CD14-positive monocyte (primary cell): ENCODE results near the gene CD200R1L. TPM values are rescaled to one million over a fixed set of nuclear protein-coding genes. Genes with fewer than 3 reads are reported as not detected.
A peak's percentile ranks its signal among the peaks of the same experiment; 100 is the strongest.

Experiments
- DNase-seq, 3 donors: peaks; one replicate each; pipeline ENCODE4 v3.0.0-alpha.2; 2011 to 2022
- H2AFZ ChIP-seq: 2 replicates; pipeline ENCODE4 v1.6.0; 2012; ENCODE audit warnings: mild to moderate bottlenecking, low read depth, low read length, inconsistent platforms; ENCODE audit not compliant: insufficient read depth, poor library complexity, severe bottlenecking
- H3K27ac ChIP-seq, 2 donors: 1 replicate in 1 of 2; 2 replicates in 1 of 2; pipeline ENCODE4 v1.5.1; 2012 to 2013; ENCODE audit warnings: low read length in 2 of 2, control low read depth in 1 of 2, inconsistent platforms in 1 of 2, low read depth in 1 of 2, mild to moderate bottlenecking in 1 of 2
- H3K27me3 ChIP-seq, 2 donors: one replicate each; pipeline versions ENCODE4 v1.6.0 to v1.6.1; 2011 to 2013; ENCODE audit warnings: low read length in 2 of 2; ENCODE audit not compliant: control insufficient read depth in 2 of 2, insufficient read depth in 2 of 2
- H3K36me3 ChIP-seq, 2 donors: replicated peaks in 1 of 2; 1 replicate in 1 of 2; 2 replicates in 1 of 2; pipeline versions ENCODE4 v1.5.1 to v1.6.1; 2012 to 2013; ENCODE audit warnings: low read length in 2 of 2, control low read depth in 1 of 2, inconsistent platforms in 1 of 2, mild to moderate bottlenecking in 1 of 2; ENCODE audit not compliant: insufficient read depth in 2 of 2, control insufficient read depth in 1 of 2
- H3K4me1 ChIP-seq, 2 donors: 1 replicate in 1 of 2; 2 replicates in 1 of 2; pipeline versions ENCODE4 v1.5.1 to v1.6.1; 2012 to 2013; ENCODE audit warnings: low read length in 2 of 2, control low read depth in 1 of 2, inconsistent platforms in 1 of 2, mild to moderate bottlenecking in 1 of 2, moderate library complexity in 1 of 2; ENCODE audit not compliant: insufficient read depth in 2 of 2, control insufficient read depth in 1 of 2
- H3K4me2 ChIP-seq: replicated peaks from 2 replicates; pipeline ENCODE3; 2012; ENCODE audit warnings: low read length, moderate library complexity, mild to moderate bottlenecking; ENCODE audit not compliant: poor library complexity, severe bottlenecking; ENCODE audit errors: extremely low read depth
- H3K4me3 ChIP-seq, 3 experiments: fragments of 200-600 bp in 1 of 3; sonication (generic) in 1 of 3; replicated peaks in 1 of 3; 1 replicate in 2 of 3; 2 replicates in 1 of 3; pipeline ENCODE4 v1.5.1; 2011 to 2013; ENCODE audit warnings: low read length in 3 of 3, mild to moderate bottlenecking in 3 of 3, control low read depth in 2 of 3, low read depth in 2 of 3, inconsistent platforms in 1 of 3, moderate library complexity in 1 of 3
- H3K79me2 ChIP-seq: 2 replicates; pipeline ENCODE4 v1.6.0; 2012; ENCODE audit warnings: mild to moderate bottlenecking, control low read depth, inconsistent platforms, low read length, moderate library complexity; ENCODE audit not compliant: insufficient read depth
- H3K9ac ChIP-seq: 2 replicates; pipeline ENCODE4 v1.6.0; 2017; ENCODE audit warnings: low read length, mild to moderate bottlenecking; ENCODE audit not compliant: insufficient read depth, poor library complexity, severe bottlenecking
- H3K9me3 ChIP-seq, 2 donors: replicated peaks in 1 of 2; 1 replicate in 1 of 2; 2 replicates in 1 of 2; pipeline versions ENCODE4 v1.5.1 to v1.6.1; 2012 to 2013; ENCODE audit warnings: low read length in 2 of 2, control low read depth in 1 of 2; ENCODE audit not compliant: control insufficient read depth in 1 of 2, insufficient read depth in 1 of 2
- H4K20me1 ChIP-seq: 2 replicates; pipeline ENCODE4 v1.6.0; 2012; ENCODE audit warnings: mild to moderate bottlenecking, low read length, control low read depth, moderate library complexity; ENCODE audit not compliant: insufficient read depth
- H3K27ac Mint-ChIP-seq, 7 donors: one replicate each; pipeline ENCODE4 v1.8.0; 2020; ENCODE audit warnings: mild to moderate bottlenecking in 7 of 7, mixed read lengths in 7 of 7, moderate library complexity in 6 of 7, inconsistent platforms in 2 of 7
- H3K27me3 Mint-ChIP-seq, 3 donors: one replicate each; pipeline ENCODE4 v1.8.0; 2021 to 2022; ENCODE audit warnings: low read depth in 3 of 3, mild to moderate bottlenecking in 3 of 3, mixed read lengths in 3 of 3, moderate library complexity in 3 of 3, inconsistent platforms in 1 of 3
- H3K36me3 Mint-ChIP-seq, 2 donors: one replicate each; pipeline ENCODE4 v1.8.0; 2020; ENCODE audit warnings: mixed read lengths in 2 of 2, inconsistent platforms in 1 of 2, mild to moderate bottlenecking in 1 of 2
- H3K4me1 Mint-ChIP-seq: one replicate; pipeline ENCODE4 v1.8.0; 2020; ENCODE audit warnings: mild to moderate bottlenecking, mixed read lengths
- H3K4me3 Mint-ChIP-seq, 2 donors: one replicate each; pipeline ENCODE4 v1.8.0; 2020; ENCODE audit warnings: mild to moderate bottlenecking in 2 of 2, mixed read lengths in 2 of 2, moderate library complexity in 1 of 2
- H3K9me3 Mint-ChIP-seq, 7 donors: one replicate each; pipeline ENCODE4 v1.8.0; 2020 to 2022; ENCODE audit warnings: mixed read lengths in 7 of 7, mild to moderate bottlenecking in 6 of 7, moderate library complexity in 6 of 7, inconsistent platforms in 2 of 7
- WGBS: methylation state at CpG from one replicate; pipeline ENCODE4 v1.1.5; 2013; ENCODE audit warnings: missing lambda C conversion rate; ENCODE audit not compliant: insufficient coverage; 5-methylcytosine and 5-hydroxymethylcytosine counted together
- intact Hi-C, 2 donors: fragments of 100-400 bp; cut with micrococcal nuclease; formaldehyde crosslinking; loops; one replicate each; pipeline versions ENCODE4 v1.15.0 to v1.15.1; 2023
- polyA plus RNA-seq, 3 donors: library from polyadenylated mRNA; depleted of rRNA in 1 of 3; unstranded in 2 of 3; stranded (reverse) in 1 of 3; fragments of 300-500 nt in 2 of 3; fragments of >200 nt in 1 of 3; fragmentation: Illumina TruSeq in 2 of 3; gene quantifications; 1 replicate in 2 of 3; 2 replicates in 1 of 3; pipeline ENCODE4 v1.2.3, GENCODE V29; 2012 to 2021
- TF ChIP-seq, protein P1 (sequence below): fragments of 200-600 bp; IDR thresholded peaks from one replicate; pipeline ENCODE4 v1.8.0; 2022; ENCODE audit warnings: antibody characterized with exemption, mild to moderate bottlenecking

CD200R1L gene
- polyA plus RNA-seq, 3 donors, result not detected

DNA sequence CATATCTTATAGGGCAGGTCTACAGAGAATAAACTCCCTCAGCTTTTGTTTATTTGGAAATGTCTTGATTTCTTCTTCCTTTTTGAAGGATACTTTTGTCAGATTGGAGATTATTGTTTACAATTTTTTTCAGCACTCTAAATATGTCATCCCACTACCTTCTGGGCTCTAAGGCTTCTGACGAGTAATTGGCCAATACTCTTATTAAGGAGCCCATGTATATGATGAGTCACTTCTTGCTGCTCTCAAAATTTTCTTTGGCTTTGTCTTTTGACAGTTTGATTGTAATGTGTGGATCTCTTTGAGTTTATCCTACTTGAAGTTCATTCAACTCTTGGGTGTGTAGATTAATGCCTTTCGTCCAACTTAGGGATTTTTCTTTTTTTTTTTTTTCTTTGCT, 28.9 kb upstream of the CD200R1L start:
- Histone ChIP-seq H3K9me3 (peaks cover 3 to 6% of the 10 kb centered on the region in 2 donors), H4K20me1 (no peaks in the 10 kb centered on the region), H3K9ac (no peak overlapping the region), H3K4me2 (no peak overlapping the region), H3K4me3 (no peak overlapping the region), H3K27ac (no peak overlapping the region), H2AFZ (no peak overlapping the region), H3K4me1 (peaks cover 25 to 47% of the 10 kb centered on the region in 2 donors), H3K36me3 (no peaks in the 10 kb centered on the region), H3K79me2 (no peaks in the 10 kb centered on the region), H3K27me3 (no peaks in the 10 kb centered on the region)
- Mint-ChIP-seq H3K36me3 (no peaks in the 10 kb centered on the region), H3K4me3 (no peak overlapping the region), H3K27ac (peak overlapping the region in 4 of 7 donors; percentile 1 to 42 (median 22)), H3K9me3 (peaks cover 0 to 11% (median 4%) of the 10 kb centered on the region in 7 donors), H3K27me3 (peaks cover 0 to 1% (median 0%) of the 10 kb centered on the region in 3 donors), H3K4me1 (peaks cover 39% of the 10 kb centered on the region)
- no CpG with 5 or more reads among the region's 2 CpGs for WGBS
- intact Hi-C loops, result loop anchor here (10.0 kb wide), 2 partner anchors 89 to 141 kb away; no protein-coding TSS in a partner anchor
- TF ChIP-seq, protein P1, sequence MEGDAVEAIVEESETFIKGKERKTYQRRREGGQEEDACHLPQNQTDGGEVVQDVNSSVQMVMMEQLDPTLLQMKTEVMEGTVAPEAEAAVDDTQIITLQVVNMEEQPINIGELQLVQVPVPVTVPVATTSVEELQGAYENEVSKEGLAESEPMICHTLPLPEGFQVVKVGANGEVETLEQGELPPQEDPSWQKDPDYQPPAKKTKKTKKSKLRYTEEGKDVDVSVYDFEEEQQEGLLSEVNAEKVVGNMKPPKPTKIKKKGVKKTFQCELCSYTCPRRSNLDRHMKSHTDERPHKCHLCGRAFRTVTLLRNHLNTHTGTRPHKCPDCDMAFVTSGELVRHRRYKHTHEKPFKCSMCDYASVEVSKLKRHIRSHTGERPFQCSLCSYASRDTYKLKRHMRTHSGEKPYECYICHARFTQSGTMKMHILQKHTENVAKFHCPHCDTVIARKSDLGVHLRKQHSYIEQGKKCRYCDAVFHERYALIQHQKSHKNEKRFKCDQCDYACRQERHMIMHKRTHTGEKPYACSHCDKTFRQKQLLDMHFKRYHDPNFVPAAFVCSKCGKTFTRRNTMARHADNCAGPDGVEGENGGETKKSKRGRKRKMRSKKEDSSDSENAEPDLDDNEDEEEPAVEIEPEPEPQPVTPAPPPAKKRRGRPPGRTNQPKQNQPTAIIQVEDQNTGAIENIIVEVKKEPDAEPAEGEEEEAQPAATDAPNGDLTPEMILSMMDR, result no peak
- DNase-seq, result peak; percentile 21 to 57 (median 55)

DNA sequence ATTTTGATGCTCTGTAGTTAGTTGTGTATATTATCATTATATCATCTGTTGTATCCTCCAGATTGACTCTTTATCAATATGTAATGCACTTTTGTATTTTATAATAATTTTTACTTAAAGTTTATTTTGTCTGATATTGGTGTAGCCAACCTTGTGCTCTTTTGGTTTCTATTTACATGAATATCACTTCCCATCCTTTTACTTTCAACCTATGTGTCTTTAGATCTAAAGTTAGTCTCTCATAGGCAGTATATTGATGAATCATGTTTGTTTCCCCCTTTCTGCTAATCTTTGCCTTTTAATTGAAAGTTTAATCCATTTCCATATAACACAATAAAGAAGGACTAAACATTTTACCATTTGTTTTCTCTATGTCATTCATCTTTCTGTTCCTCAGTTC, 28.1 kb upstream of the CD200R1L start:
- Mint-ChIP-seq H3K27ac (no peak overlapping the region), H3K4me3 (no peak overlapping the region), H3K9me3 (peaks cover 5 to 15% (median 10%) of the 10 kb centered on the region in 7 donors), H3K27me3 (peaks cover 0 to 1% (median 0%) of the 10 kb centered on the region in 3 donors), H3K36me3 (peaks cover 0 to 2% of the 10 kb centered on the region in 2 donors), H3K4me1 (peaks cover 39% of the 10 kb centered on the region)
- no peak overlapping the region for H3K9ac ChIP-seq
- TF ChIP-seq, protein P1, result no peak
- no peaks in the 10 kb centered on the region for H4K20me1 ChIP-seq
- H3K27ac ChIP-seq, result no peak overlapping the region
- no peaks in the 10 kb centered on the region for H3K36me3 ChIP-seq
- H2AFZ ChIP-seq, result no peak overlapping the region
- peaks cover 25 to 47% of the 10 kb centered on the region in 2 donors for H3K4me1 ChIP-seq
- peaks cover 5 to 14% of the 10 kb centered on the region in 2 donors for H3K9me3 ChIP-seq
- intact Hi-C loops, result loop anchor here (10.0 kb wide), 2 partner anchors 90 to 140 kb away; no protein-coding TSS in a partner anchor
- no peak overlapping the region for H3K4me3 ChIP-seq
- DNase-seq, result no peak
- H3K79me2 ChIP-seq, result no peaks in the 10 kb centered on the region
- H3K27me3 ChIP-seq, result no peaks in the 10 kb centered on the region
- no peak overlapping the region for H3K4me2 ChIP-seq
